ENCODE results near the gene PELO. TPM values are rescaled to one million over a fixed set of nuclear protein-coding genes. Genes with fewer than 3 reads are reported as not detected.
A peak's percentile ranks its signal among the peaks of the same experiment; 100 is the strongest.

PELO gene
- total and polyA plus RNA-seq, 9 of the 15 experiments (the other 6 are each of a cell fraction or from before 2014, with no cell fraction given): 5.8 to 14.6 (median 9.6) TPM

- TF ChIP-seq, protein P1, sequence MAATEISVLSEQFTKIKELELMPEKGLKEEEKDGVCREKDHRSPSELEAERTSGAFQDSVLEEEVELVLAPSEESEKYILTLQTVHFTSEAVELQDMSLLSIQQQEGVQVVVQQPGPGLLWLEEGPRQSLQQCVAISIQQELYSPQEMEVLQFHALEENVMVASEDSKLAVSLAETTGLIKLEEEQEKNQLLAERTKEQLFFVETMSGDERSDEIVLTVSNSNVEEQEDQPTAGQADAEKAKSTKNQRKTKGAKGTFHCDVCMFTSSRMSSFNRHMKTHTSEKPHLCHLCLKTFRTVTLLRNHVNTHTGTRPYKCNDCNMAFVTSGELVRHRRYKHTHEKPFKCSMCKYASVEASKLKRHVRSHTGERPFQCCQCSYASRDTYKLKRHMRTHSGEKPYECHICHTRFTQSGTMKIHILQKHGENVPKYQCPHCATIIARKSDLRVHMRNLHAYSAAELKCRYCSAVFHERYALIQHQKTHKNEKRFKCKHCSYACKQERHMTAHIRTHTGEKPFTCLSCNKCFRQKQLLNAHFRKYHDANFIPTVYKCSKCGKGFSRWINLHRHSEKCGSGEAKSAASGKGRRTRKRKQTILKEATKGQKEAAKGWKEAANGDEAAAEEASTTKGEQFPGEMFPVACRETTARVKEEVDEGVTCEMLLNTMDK (IDR thresholded peaks at IDR 0.05; ENCODE audit: borderline replicate concordance, insufficient read depth, low read depth, low read length, poor library complexity, severe bottlenecking): no peak
- TF ChIP-seq ZHX1 (conservative IDR thresholded peaks at IDR 0.05; ENCODE audit: low read length) (no peak), TAF1 (IDR thresholded peaks at IDR 0.05; ENCODE audit: control insufficient read depth, extremely low read depth, insufficient read depth, low read length, severe bottlenecking) (peak; percentile 57), THRA (IDR thresholded peaks at IDR 0.05) (no peak), CBFA2T2 (conservative IDR thresholded peaks at IDR 0.05) (no peak), TEAD1 (CRISPR knock-in tag; IDR thresholded peaks at IDR 0.05) (0 out of 4 replicates have a peak, but pooled peaks of 1 of the 2 experiments have one; percentile 38), SP2 (IDR thresholded peaks at IDR 0.05; ENCODE audit: extremely low read depth, low read depth, low read length, poor library complexity, severe bottlenecking) (no peak), PHTF2 (CRISPR knock-in tag; IDR thresholded peaks at IDR 0.05) (no peak), SRF (CRISPR knock-in tag; IDR thresholded peaks at IDR 0.05) (no peak), E2F3 (CRISPR knock-in tag; IDR thresholded peaks at IDR 0.05) (peak; percentile 76; the same call in 1 of the 2 replicates), MYC (IDR thresholded peaks at IDR 0.05; ENCODE audit: low read depth, low read length) (0 out of 2 replicates have a peak, but pooled peaks have one; percentile 39), MYC (CRISPR knock-in tag; IDR thresholded peaks at IDR 0.05; ENCODE audit: borderline replicate concordance, low read depth) (no peak), ZNF311 (CRISPR knock-in tag; IDR thresholded peaks at IDR 0.05) (no peak), CBX8 (IDR thresholded peaks at IDR 0.05; ENCODE audit: borderline replicate concordance, extremely low read depth, low read depth, low read length, poor library complexity, severe bottlenecking) (no peak), ZBTB9 (CRISPR knock-in tag; IDR thresholded peaks at IDR 0.05) (0 out of 2 replicates have a peak, but pooled peaks have one; percentile 53)
- TF ChIP-seq, protein P2, sequence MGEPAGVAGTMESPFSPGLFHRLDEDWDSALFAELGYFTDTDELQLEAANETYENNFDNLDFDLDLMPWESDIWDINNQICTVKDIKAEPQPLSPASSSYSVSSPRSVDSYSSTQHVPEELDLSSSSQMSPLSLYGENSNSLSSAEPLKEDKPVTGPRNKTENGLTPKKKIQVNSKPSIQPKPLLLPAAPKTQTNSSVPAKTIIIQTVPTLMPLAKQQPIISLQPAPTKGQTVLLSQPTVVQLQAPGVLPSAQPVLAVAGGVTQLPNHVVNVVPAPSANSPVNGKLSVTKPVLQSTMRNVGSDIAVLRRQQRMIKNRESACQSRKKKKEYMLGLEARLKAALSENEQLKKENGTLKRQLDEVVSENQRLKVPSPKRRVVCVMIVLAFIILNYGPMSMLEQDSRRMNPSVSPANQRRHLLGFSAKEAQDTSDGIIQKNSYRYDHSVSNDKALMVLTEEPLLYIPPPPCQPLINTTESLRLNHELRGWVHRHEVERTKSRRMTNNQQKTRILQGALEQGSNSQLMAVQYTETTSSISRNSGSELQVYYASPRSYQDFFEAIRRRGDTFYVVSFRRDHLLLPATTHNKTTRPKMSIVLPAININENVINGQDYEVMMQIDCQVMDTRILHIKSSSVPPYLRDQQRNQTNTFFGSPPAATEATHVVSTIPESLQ (CRISPR knock-in tag; IDR thresholded peaks at IDR 0.05): no peak
Observed at GRCh38 chr5:52799983-52800393, 12.3 kb downstream of the PELO start (continued).
